ENCODE data around the gene DNAL1. TPM values are rescaled to one million over a fixed set of nuclear protein-coding genes. Genes with fewer than 3 reads are reported as not detected.

DNAL1 gene
- total and polyA plus RNA-seq, 2 of the 13 experiments (the other 11 are each of a cell fraction or from before 2014, with no cell fraction given): 1.4 to 13.3 TPM

GRCh38 chr14:73633116-73634010, 11.4 kb upstream of the DNAL1 start (continued):
- TF ChIP-seq HMGXB3 (CRISPR knock-in tag; IDR thresholded peaks at IDR 0.05; ENCODE audit: borderline replicate concordance) (no peak), PHF21A (CRISPR knock-in tag; IDR thresholded peaks at IDR 0.05) (no peak), ZNF879 (CRISPR knock-in tag; IDR thresholded peaks at IDR 0.05) (no peak), CAMTA2 (CRISPR knock-in tag; IDR thresholded peaks at IDR 0.05; ENCODE audit: borderline replicate concordance) (no peak), JUNB (CRISPR knock-in tag; IDR thresholded peaks at IDR 0.05; ENCODE audit: borderline replicate concordance) (no peak), GABPA (IDR thresholded peaks at IDR 0.05; ENCODE audit: low read depth, low read length) (no peak), GABPA (CRISPR knock-in tag; IDR thresholded peaks at IDR 0.05; ENCODE audit: low read depth) (no peak), ZNF777 (CRISPR knock-in tag; IDR thresholded peaks at IDR 0.05) (peak; percentile 56; the same call in 1 of the 2 replicates), FOSL2 (CRISPR knock-in tag; IDR thresholded peaks at IDR 0.05) (no peak), ZNF10 (CRISPR knock-in tag; IDR thresholded peaks at IDR 0.05; ENCODE audit: borderline replicate concordance, low read depth) (no peak), ZMAT3 (CRISPR knock-in tag; conservative IDR thresholded peaks at IDR 0.05) (no peak), KAT8 (CRISPR knock-in tag; IDR thresholded peaks at IDR 0.05) (peak; percentile 54), JUND (CRISPR knock-in tag; IDR thresholded peaks at IDR 0.05) (no peak), ZBTB8A (CRISPR knock-in tag; IDR thresholded peaks at IDR 0.05; ENCODE audit: borderline replicate concordance, low read depth) (no peak), HNRNPLL (IDR thresholded peaks at IDR 0.05; ENCODE audit: low read depth, low read length, poor library complexity, severe bottlenecking) (no peak), AKNA (CRISPR knock-in tag; IDR thresholded peaks at IDR 0.05; ENCODE audit: borderline replicate concordance) (no peak), ZFP37 (CRISPR knock-in tag; IDR thresholded peaks at IDR 0.05; ENCODE audit: borderline replicate concordance) (no peak), ZFP82 (CRISPR knock-in tag; IDR thresholded peaks at IDR 0.05; ENCODE audit: borderline replicate concordance) (no peak), POGZ (CRISPR knock-in tag; IDR thresholded peaks at IDR 0.05) (no peak), ZNF274 (CRISPR knock-in tag; IDR thresholded peaks at IDR 0.05) (no peak; the same call in 1 of the 2 replicates), PCBP2 (optimal IDR thresholded peaks at IDR 0.05; ENCODE audit: low read depth, low read length, poor library complexity, severe bottlenecking) (no peak)

Data from HepG2 (cell line).